Neural cell (in vitro differentiated cells): ENCODE measurements around the gene OR1J2. TPM values are rescaled to one million over a fixed set of nuclear protein-coding genes. Genes with fewer than 3 reads are reported as not detected.

ENCODE experiments used
- H2AFZ ChIP-seq: fragments of 200-600, 300-800 bp; sonication (generic), shearing (Covaris generic); 2 replicates; pipeline ENCODE4 v1.6.0; 2014; ENCODE audit warnings: low read depth, mild to moderate bottlenecking, antibody characterized with exemption, low read length, moderate library complexity
- H3F3A ChIP-seq: fragments of 200-600 bp; shearing (Covaris generic); 2 replicates; pipeline ENCODE4 v1.6.1; 2016; ENCODE audit warnings: mild to moderate bottlenecking, moderate library complexity, mixed read lengths, antibody characterized with exemption, low read length; ENCODE audit not compliant: insufficient read depth, poor library complexity, severe bottlenecking
- H3K27ac ChIP-seq: fragments of 200-600, 300-800 bp; sonication (generic), shearing (Covaris generic); 2 replicates; pipeline ENCODE4 v1.5.1; 2014; ENCODE audit warnings: mild to moderate bottlenecking, low read length, moderate library complexity
- H3K27me3 ChIP-seq: fragments of 300-800, 200-600 bp; sonication (generic), shearing (Covaris generic); 2 replicates; pipeline ENCODE4 v1.6.0; 2014; ENCODE audit warnings: mild to moderate bottlenecking, low read depth, low read length, moderate library complexity; ENCODE audit not compliant: insufficient read depth
- H3K36me3 ChIP-seq: fragments of 300-800, 200-600 bp; sonication (generic), shearing (Covaris generic); 2 replicates; pipeline ENCODE4 v1.5.1; 2014; ENCODE audit warnings: mild to moderate bottlenecking, antibody characterized with exemption, low read length, moderate library complexity; ENCODE audit not compliant: insufficient read depth
- H3K4me2 ChIP-seq: fragments of 300-800, 200-600 bp; sonication (generic), shearing (Covaris generic); 2 replicates; pipeline ENCODE4 v1.6.0; 2014; ENCODE audit warnings: mild to moderate bottlenecking, low read length
- H3K4me3 ChIP-seq: fragments of 300-800, 200-600 bp; sonication (generic), shearing (Covaris generic); 2 replicates; pipeline ENCODE4 v1.5.1; 2014; ENCODE audit warnings: mild to moderate bottlenecking, low read length, moderate library complexity
- H3K79me2 ChIP-seq: fragments of 200-600 bp; shearing (Covaris generic); replicated peaks from 2 replicates; pipeline ENCODE4 v1.6.0; 2014; ENCODE audit warnings: mild to moderate bottlenecking, low read length, moderate library complexity; ENCODE audit not compliant: insufficient read depth
- H3K9ac ChIP-seq: fragments of 300-800, 200-600 bp; sonication (generic), shearing (Covaris generic); 2 replicates; pipeline ENCODE4 v1.6.1; 2016; ENCODE audit warnings: mild to moderate bottlenecking, low read length, mixed read lengths
- H3K9me2 ChIP-seq: fragments of 200-600 bp; shearing (Covaris generic); 2 replicates; pipeline ENCODE4 v1.6.1; 2016; ENCODE audit warnings: mild to moderate bottlenecking, low read length, mixed read lengths; ENCODE audit not compliant: insufficient read depth
- H3K9me3 ChIP-seq: fragments of 200-600, 300-800 bp; sonication (generic), shearing (Covaris generic); 2 replicates; pipeline ENCODE4 v1.6.1; 2016; ENCODE audit warnings: mild to moderate bottlenecking, mixed run types, low read length, moderate library complexity, mixed read lengths
- H4K20me1 ChIP-seq: fragments of 200-600 bp; shearing (Covaris generic); 2 replicates; pipeline ENCODE4 v1.6.1; 2016; ENCODE audit warnings: mild to moderate bottlenecking, mixed run types; ENCODE audit not compliant: insufficient read depth
- CTCF ChIP-seq: fragments of 450-650 bp; IDR thresholded peaks from 2 replicates; pipeline ENCODE4 v1.5.1; 2014; ENCODE audit warnings: antibody characterized with exemption, mild to moderate bottlenecking, moderate library complexity; ENCODE audit not compliant: poor library complexity, severe bottlenecking
- EP300 ChIP-seq: fragments of 450-650 bp; conservative IDR thresholded peaks from 2 replicates; pipeline ENCODE4 v1.6.1; 2014; ENCODE audit warnings: antibody characterized with exemption, mild to moderate bottlenecking, moderate library complexity; ENCODE audit not compliant: poor library complexity, severe bottlenecking
- EZH2 ChIP-seq: fragments of 200-600, 300-800 bp; shearing (Covaris generic), sonication (generic); IDR thresholded peaks from 2 replicates; pipeline ENCODE4 v1.6.1; 2014; ENCODE audit warnings: antibody characterized with exemption, low read length, borderline replicate concordance, mild to moderate bottlenecking; ENCODE audit not compliant: insufficient read depth, poor library complexity, severe bottlenecking
- MXI1 ChIP-seq: fragments of 450-650 bp; conservative IDR thresholded peaks from 2 replicates; pipeline ENCODE4 v1.6.1; 2014; ENCODE audit warnings: antibody characterized with exemption, mild to moderate bottlenecking; ENCODE audit not compliant: poor library complexity, severe bottlenecking
- POLR2AphosphoS5 ChIP-seq: IDR thresholded peaks from 2 replicates; pipeline ENCODE4 v1.6.1; 2012
- RAD21 ChIP-seq: fragments of 450-650 bp; conservative IDR thresholded peaks from 2 replicates; pipeline ENCODE4 v1.6.1; 2014; ENCODE audit warnings: antibody characterized with exemption, mild to moderate bottlenecking, moderate library complexity
- REST ChIP-seq: IDR thresholded peaks from 2 replicates; pipeline ENCODE4 v1.6.1; 2012; ENCODE audit warnings: borderline replicate concordance
- SMC3 ChIP-seq: fragments of 450-650 bp; conservative IDR thresholded peaks from 2 replicates; pipeline ENCODE4 v1.6.1; 2014; ENCODE audit warnings: antibody characterized with exemption, mild to moderate bottlenecking, moderate library complexity; ENCODE audit not compliant: poor library complexity
- TAF1 ChIP-seq: IDR thresholded peaks from 2 replicates; pipeline ENCODE4 v1.6.1; 2012; ENCODE audit warnings: low read depth
- polyA plus RNA-seq: library from polyadenylated mRNA; depleted of rRNA; stranded (reverse); fragments of >200 nt; gene quantifications from 2 replicates; pipeline ENCODE4 v1.2.3, GENCODE V29; 2014

OR1J2 gene
- polyA plus RNA-seq, 1 donor from 2014 or later: not detected

DNA sequence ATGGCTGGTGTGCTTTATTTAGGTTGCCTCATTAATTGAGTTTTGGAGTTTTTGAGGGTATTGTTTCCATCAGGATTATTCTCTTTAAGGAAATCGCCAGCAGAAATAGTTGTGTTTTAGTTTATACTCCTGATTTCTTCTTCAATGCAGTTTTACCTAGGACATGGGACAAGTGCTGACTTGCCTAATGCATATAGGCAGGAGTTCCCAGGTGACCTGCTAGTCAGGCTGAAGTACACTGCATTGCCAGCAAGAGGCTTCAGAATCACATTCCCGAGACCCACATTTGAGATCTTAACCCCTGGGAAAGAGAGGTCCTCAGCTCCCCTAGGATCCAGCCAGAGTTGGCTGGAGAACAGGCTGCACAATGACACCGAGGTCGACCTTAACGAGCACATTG lies 40.8 kb downstream of the OR1J2 start:
- no peaks in the 10 kb centered on the region for H3F3A ChIP-seq
- no peak overlapping the region for H3K4me2 ChIP-seq
- no peaks in the 10 kb centered on the region for H3K27me3 ChIP-seq
- no peaks in the 10 kb centered on the region for H3K36me3 ChIP-seq
- H3K9ac ChIP-seq: no peak overlapping the region
- H3K4me3 ChIP-seq: no peak overlapping the region
- no peaks in the 10 kb centered on the region for H4K20me1 ChIP-seq
- no peak overlapping the region for H3K27ac ChIP-seq
- no peaks in the 10 kb centered on the region for H3K79me2 ChIP-seq
- no peak for TF ChIP-seq RAD21
- no peak for TF ChIP-seq REST
- no peak for TF ChIP-seq EZH2
- no peak for TF ChIP-seq POLR2AphosphoS5
- TF ChIP-seq EP300: no peak
- H3K9me3 ChIP-seq: peaks cover 3% of the 10 kb centered on the region
- H3K9me2 ChIP-seq: no peaks in the 10 kb centered on the region
- no peak overlapping the region for H2AFZ ChIP-seq

- H3K4me3 ChIP-seq: no peak within 1 kb of the TSS
- no peaks in the 10 kb centered on the region for H4K20me1 ChIP-seq
- H3K9ac ChIP-seq: no peak within 1 kb of the TSS
- H3F3A ChIP-seq: no peaks in the 10 kb centered on the region
- no peak within 1 kb of the TSS for H3K4me2 ChIP-seq
- H3K36me3 ChIP-seq: no peaks in the 10 kb centered on the region
- H3K27me3 ChIP-seq: no peaks in the 10 kb centered on the region
- no peaks in the 10 kb centered on the region for H3K79me2 ChIP-seq
- H3K9me3 ChIP-seq: peaks cover 3% of the 10 kb centered on the region
- no peaks in the 10 kb centered on the region for H3K9me2 ChIP-seq
- no peak within 1 kb of the TSS for H3K27ac ChIP-seq
- H2AFZ ChIP-seq: no peak within 1 kb of the TSS
- TF ChIP-seq CTCF (no peak), EZH2 (no peak), TAF1 (no peak), RAD21 (no peak), MXI1 (no peak), SMC3 (no peak), REST (no peak), POLR2AphosphoS5 (no peak), EP300 (no peak)
Observed at GRCh38 chr9:122552812-122553211, 42.2 kb downstream of the OR1J2 start, which contains the start of gene OR1N2. OR1N2 (plus strand) TSS chr9:122553112; CDS start chr9:122553212, 100 bp downstream.

Other genes starting within 250 kb of the OR1J2 start
- 40.8 and 48.8 TPM in 2 replicates for gene RBM18, start 246.0 kb upstream of the OR1J2 start, polyA plus RNA-seq
- gene MRRF, start 245.9 kb upstream of the OR1J2 start, polyA plus RNA-seq: 40.7 and 46.9 TPM in 2 replicates
- 0.17 TPM in 1 of 2 replicates, not detected in the other for gene PTGS1, start 139.8 kb upstream of the OR1J2 start, polyA plus RNA-seq
- gene OR1J1, start 32.9 kb upstream of the OR1J2 start, polyA plus RNA-seq: not detected in 2 replicates
- gene OR1J4, start 8.3 kb downstream of the OR1J2 start, polyA plus RNA-seq: not detected in 2 replicates
- gene OR1N1, start 16.5 kb downstream of the OR1J2 start, polyA plus RNA-seq: not detected in 2 replicates
- not detected in 2 replicates for gene OR1N2, start 42.3 kb downstream of the OR1J2 start, polyA plus RNA-seq
- 0.73 TPM in 1 of 2 replicates, not detected in the other for gene OR1L8, start 72.6 kb downstream of the OR1J2 start, polyA plus RNA-seq
- not detected in 2 replicates for gene OR1Q1, start 103.9 kb downstream of the OR1J2 start, polyA plus RNA-seq
- not detected in 2 replicates for gene OR1B1, start 146.8 kb downstream of the OR1J2 start, polyA plus RNA-seq
- gene OR1L1, start 150.9 kb downstream of the OR1J2 start, polyA plus RNA-seq: not detected in 2 replicates
- not detected in 2 replicates for gene OR1L3, start 164.3 kb downstream of the OR1J2 start, polyA plus RNA-seq
- gene OR1L4, start 213.2 kb downstream of the OR1J2 start, polyA plus RNA-seq: not detected in 2 replicates
- gene OR1L6, start 231.5 kb downstream of the OR1J2 start, polyA plus RNA-seq: not detected in 2 replicates